GM21619 (cell line): Measurements from ENCODE around the gene ATXN7L1.

Source experiments
- ATAC-seq: cut with Tn5 transposase; IDR thresholded peaks from one replicate; pipeline ENCODE4 v1.9.1; 2021; ENCODE audit not compliant: unreplicated experiment

The ATXN7L1 gene

GRCh38 chr7:105756367-105756766 lies 120.0 kb downstream of the ATXN7L1 start:
- no peak for ATAC-seq

- ATAC-seq: no peak
Observed at GRCh38 chr7:105752671-105753275, 123.6 kb downstream of the ATXN7L1 start.

- ATAC-seq: no peak
Observed at GRCh38 chr7:105751054-105751453, 125.3 kb downstream of the ATXN7L1 start.

- ATAC-seq: no peak
Observed at GRCh38 chr7:105748701-105749100, 127.7 kb downstream of the ATXN7L1 start.

GRCh38 chr7:105745681-105746330 lies 130.6 kb downstream of the ATXN7L1 start:
- no peak for ATAC-seq

- no peak for ATAC-seq
Observed at GRCh38 chr7:105744258-105744657, 132.1 kb downstream of the ATXN7L1 start.

GRCh38 chr7:105743351-105744090 lies 132.9 kb downstream of the ATXN7L1 start:
- no peak for ATAC-seq

GRCh38 chr7:105742787-105743186 lies 133.6 kb downstream of the ATXN7L1 start:
- no peak for ATAC-seq

GRCh38 chr7:105741982-105742381 lies 134.4 kb downstream of the ATXN7L1 start:
- ATAC-seq: no peak

- ATAC-seq: no peak
Observed at GRCh38 chr7:105738133-105738532, 138.3 kb downstream of the ATXN7L1 start.

GRCh38 chr7:105734233-105734632 lies 142.2 kb downstream of the ATXN7L1 start:
- ATAC-seq: no peak

- no peak for ATAC-seq
Observed at GRCh38 chr7:105731042-105731441, 145.4 kb downstream of the ATXN7L1 start.

GRCh38 chr7:105728028-105728427 lies 148.4 kb downstream of the ATXN7L1 start:
- ATAC-seq: no peak

- no peak for ATAC-seq
Observed at GRCh38 chr7:105724688-105725087, 151.7 kb downstream of the ATXN7L1 start.

- ATAC-seq: no peak
Observed at GRCh38 chr7:105723572-105723971, 152.8 kb downstream of the ATXN7L1 start.

- ATAC-seq: no peak
Observed at GRCh38 chr7:105721571-105722104, 154.8 kb downstream of the ATXN7L1 start.

- ATAC-seq: no peak
Observed at GRCh38 chr7:105719919-105720318, 156.5 kb downstream of the ATXN7L1 start.

GRCh38 chr7:105719395-105719794 lies 157.0 kb downstream of the ATXN7L1 start:
- no peak for ATAC-seq

GRCh38 chr7:105718511-105718925 lies 157.9 kb downstream of the ATXN7L1 start:
- ATAC-seq: no peak

GRCh38 chr7:105715528-105715927 lies 160.9 kb downstream of the ATXN7L1 start:
- ATAC-seq: no peak

GRCh38 chr7:105713488-105714465 lies 162.6 kb downstream of the ATXN7L1 start:
- no peak for ATAC-seq
